CD14-positive monocyte (primary cell): ENCODE results near the gene RIMBP2. TPM values are rescaled to one million over a fixed set of nuclear protein-coding genes. Genes with fewer than 3 reads are reported as not detected.

ENCODE experiments used
- DNase-seq, 3 donors: peaks; one replicate each; pipeline ENCODE4 v3.0.0-alpha.2; 2011 to 2022
- H2AFZ ChIP-seq: 2 replicates; pipeline ENCODE4 v1.6.0; 2012; ENCODE audit warnings: mild to moderate bottlenecking, low read depth, low read length, inconsistent platforms; ENCODE audit not compliant: insufficient read depth, poor library complexity, severe bottlenecking
- H3K27ac ChIP-seq, 2 donors: 1 replicate in 1 of 2; 2 replicates in 1 of 2; pipeline ENCODE4 v1.5.1; 2012 to 2013; ENCODE audit warnings: low read length in 2 of 2, control low read depth in 1 of 2, inconsistent platforms in 1 of 2, low read depth in 1 of 2, mild to moderate bottlenecking in 1 of 2
- H3K27me3 ChIP-seq, 2 donors: one replicate each; pipeline versions ENCODE4 v1.6.0 to v1.6.1; 2011 to 2013; ENCODE audit warnings: low read length in 2 of 2; ENCODE audit not compliant: control insufficient read depth in 2 of 2, insufficient read depth in 2 of 2
- H3K36me3 ChIP-seq, 2 donors: replicated peaks in 1 of 2; 1 replicate in 1 of 2; 2 replicates in 1 of 2; pipeline versions ENCODE4 v1.5.1 to v1.6.1; 2012 to 2013; ENCODE audit warnings: low read length in 2 of 2, control low read depth in 1 of 2, inconsistent platforms in 1 of 2, mild to moderate bottlenecking in 1 of 2; ENCODE audit not compliant: insufficient read depth in 2 of 2, control insufficient read depth in 1 of 2
- H3K4me1 ChIP-seq, 2 donors: 1 replicate in 1 of 2; 2 replicates in 1 of 2; pipeline versions ENCODE4 v1.5.1 to v1.6.1; 2012 to 2013; ENCODE audit warnings: low read length in 2 of 2, control low read depth in 1 of 2, inconsistent platforms in 1 of 2, mild to moderate bottlenecking in 1 of 2, moderate library complexity in 1 of 2; ENCODE audit not compliant: insufficient read depth in 2 of 2, control insufficient read depth in 1 of 2
- H3K4me2 ChIP-seq: replicated peaks from 2 replicates; pipeline ENCODE3; 2012; ENCODE audit warnings: low read length, moderate library complexity, mild to moderate bottlenecking; ENCODE audit not compliant: poor library complexity, severe bottlenecking; ENCODE audit errors: extremely low read depth
- H3K4me3 ChIP-seq, 3 experiments: fragments of 200-600 bp in 1 of 3; sonication (generic) in 1 of 3; replicated peaks in 1 of 3; 1 replicate in 2 of 3; 2 replicates in 1 of 3; pipeline ENCODE4 v1.5.1; 2011 to 2013; ENCODE audit warnings: low read length in 3 of 3, mild to moderate bottlenecking in 3 of 3, control low read depth in 2 of 3, low read depth in 2 of 3, inconsistent platforms in 1 of 3, moderate library complexity in 1 of 3
- H3K79me2 ChIP-seq: 2 replicates; pipeline ENCODE4 v1.6.0; 2012; ENCODE audit warnings: mild to moderate bottlenecking, control low read depth, inconsistent platforms, low read length, moderate library complexity; ENCODE audit not compliant: insufficient read depth
- H3K9ac ChIP-seq: 2 replicates; pipeline ENCODE4 v1.6.0; 2017; ENCODE audit warnings: low read length, mild to moderate bottlenecking; ENCODE audit not compliant: insufficient read depth, poor library complexity, severe bottlenecking
- H3K9me3 ChIP-seq, 2 donors: replicated peaks in 1 of 2; 1 replicate in 1 of 2; 2 replicates in 1 of 2; pipeline versions ENCODE4 v1.5.1 to v1.6.1; 2012 to 2013; ENCODE audit warnings: low read length in 2 of 2, control low read depth in 1 of 2; ENCODE audit not compliant: control insufficient read depth in 1 of 2, insufficient read depth in 1 of 2
- H4K20me1 ChIP-seq: 2 replicates; pipeline ENCODE4 v1.6.0; 2012; ENCODE audit warnings: mild to moderate bottlenecking, low read length, control low read depth, moderate library complexity; ENCODE audit not compliant: insufficient read depth
- H3K27ac Mint-ChIP-seq, 7 donors: one replicate each; pipeline ENCODE4 v1.8.0; 2020; ENCODE audit warnings: mild to moderate bottlenecking in 7 of 7, mixed read lengths in 7 of 7, moderate library complexity in 6 of 7, inconsistent platforms in 2 of 7
- H3K27me3 Mint-ChIP-seq, 3 donors: one replicate each; pipeline ENCODE4 v1.8.0; 2021 to 2022; ENCODE audit warnings: low read depth in 3 of 3, mild to moderate bottlenecking in 3 of 3, mixed read lengths in 3 of 3, moderate library complexity in 3 of 3, inconsistent platforms in 1 of 3
- H3K36me3 Mint-ChIP-seq, 2 donors: one replicate each; pipeline ENCODE4 v1.8.0; 2020; ENCODE audit warnings: mixed read lengths in 2 of 2, inconsistent platforms in 1 of 2, mild to moderate bottlenecking in 1 of 2
- H3K4me1 Mint-ChIP-seq: one replicate; pipeline ENCODE4 v1.8.0; 2020; ENCODE audit warnings: mild to moderate bottlenecking, mixed read lengths
- H3K4me3 Mint-ChIP-seq, 2 donors: one replicate each; pipeline ENCODE4 v1.8.0; 2020; ENCODE audit warnings: mild to moderate bottlenecking in 2 of 2, mixed read lengths in 2 of 2, moderate library complexity in 1 of 2
- H3K9me3 Mint-ChIP-seq, 7 donors: one replicate each; pipeline ENCODE4 v1.8.0; 2020 to 2022; ENCODE audit warnings: mixed read lengths in 7 of 7, mild to moderate bottlenecking in 6 of 7, moderate library complexity in 6 of 7, inconsistent platforms in 2 of 7
- WGBS: methylation state at CpG from one replicate; pipeline ENCODE4 v1.1.5; 2013; ENCODE audit warnings: missing lambda C conversion rate; ENCODE audit not compliant: insufficient coverage; 5-methylcytosine and 5-hydroxymethylcytosine counted together
- intact Hi-C, 2 donors: fragments of 100-400 bp; cut with micrococcal nuclease; formaldehyde crosslinking; loops; one replicate each; pipeline versions ENCODE4 v1.15.0 to v1.15.1; 2023
- polyA plus RNA-seq, 3 donors: library from polyadenylated mRNA; depleted of rRNA in 1 of 3; unstranded in 2 of 3; stranded (reverse) in 1 of 3; fragments of 300-500 nt in 2 of 3; fragments of >200 nt in 1 of 3; fragmentation: Illumina TruSeq in 2 of 3; gene quantifications; 1 replicate in 2 of 3; 2 replicates in 1 of 3; pipeline ENCODE4 v1.2.3, GENCODE V29; 2012 to 2021
- TF ChIP-seq, protein P1 (sequence below): fragments of 200-600 bp; IDR thresholded peaks from one replicate; pipeline ENCODE4 v1.8.0; 2022; ENCODE audit warnings: antibody characterized with exemption, mild to moderate bottlenecking

RIMBP2 gene
- polyA plus RNA-seq, 3 donors, result not detected

GRCh38 chr12:130608831-130609230 is 107.3 kb downstream of the RIMBP2 start:
- Histone ChIP-seq H2AFZ (no peak overlapping the region), H3K4me1 (no peaks in the 10 kb centered on the region), H3K9ac (no peak overlapping the region), H3K27ac (no peak overlapping the region), H3K27me3 (no peaks in the 10 kb centered on the region), H3K4me2 (no peak overlapping the region), H3K4me3 (no peak overlapping the region), H3K79me2 (no peaks in the 10 kb centered on the region), H3K36me3 (no peaks in the 10 kb centered on the region), H4K20me1 (no peaks in the 10 kb centered on the region), H3K9me3 (no peaks in the 10 kb centered on the region)
- no peak for DNase-seq
- H3K36me3 Mint-ChIP-seq, result no peaks in the 10 kb centered on the region
- TF ChIP-seq, protein P1, sequence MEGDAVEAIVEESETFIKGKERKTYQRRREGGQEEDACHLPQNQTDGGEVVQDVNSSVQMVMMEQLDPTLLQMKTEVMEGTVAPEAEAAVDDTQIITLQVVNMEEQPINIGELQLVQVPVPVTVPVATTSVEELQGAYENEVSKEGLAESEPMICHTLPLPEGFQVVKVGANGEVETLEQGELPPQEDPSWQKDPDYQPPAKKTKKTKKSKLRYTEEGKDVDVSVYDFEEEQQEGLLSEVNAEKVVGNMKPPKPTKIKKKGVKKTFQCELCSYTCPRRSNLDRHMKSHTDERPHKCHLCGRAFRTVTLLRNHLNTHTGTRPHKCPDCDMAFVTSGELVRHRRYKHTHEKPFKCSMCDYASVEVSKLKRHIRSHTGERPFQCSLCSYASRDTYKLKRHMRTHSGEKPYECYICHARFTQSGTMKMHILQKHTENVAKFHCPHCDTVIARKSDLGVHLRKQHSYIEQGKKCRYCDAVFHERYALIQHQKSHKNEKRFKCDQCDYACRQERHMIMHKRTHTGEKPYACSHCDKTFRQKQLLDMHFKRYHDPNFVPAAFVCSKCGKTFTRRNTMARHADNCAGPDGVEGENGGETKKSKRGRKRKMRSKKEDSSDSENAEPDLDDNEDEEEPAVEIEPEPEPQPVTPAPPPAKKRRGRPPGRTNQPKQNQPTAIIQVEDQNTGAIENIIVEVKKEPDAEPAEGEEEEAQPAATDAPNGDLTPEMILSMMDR, result no peak
- 88% methylated on average over 6 of the region's 7 CpGs for WGBS
- no peaks in the 10 kb centered on the region for H3K4me1 Mint-ChIP-seq
- peaks cover 0 to 4% (median 4%) of the 10 kb centered on the region in 3 donors for H3K27me3 Mint-ChIP-seq
- peaks cover 0 to 9% (median 0%) of the 10 kb centered on the region in 7 donors for H3K9me3 Mint-ChIP-seq
- no peak overlapping the region for H3K4me3 Mint-ChIP-seq
- H3K27ac Mint-ChIP-seq, result no peak overlapping the region
- intact Hi-C loops, result no loop called here

GRCh38 chr12:130608132-130608531 is 108.0 kb downstream of the RIMBP2 start:
- Histone ChIP-seq H2AFZ (no peak overlapping the region), H3K27ac (no peak overlapping the region), H3K9me3 (no peaks in the 10 kb centered on the region), H4K20me1 (no peaks in the 10 kb centered on the region), H3K4me3 (no peak overlapping the region), H3K9ac (no peak overlapping the region), H3K79me2 (no peaks in the 10 kb centered on the region), H3K4me1 (no peaks in the 10 kb centered on the region), H3K27me3 (no peaks in the 10 kb centered on the region), H3K4me2 (no peak overlapping the region), H3K36me3 (no peaks in the 10 kb centered on the region)
- intact Hi-C loops, result no loop called here
- TF ChIP-seq, protein P1, result no peak
- 83% methylated on average over 2 of the region's 5 CpGs for WGBS
- Mint-ChIP-seq H3K9me3 (peaks cover 0 to 9% (median 0%) of the 10 kb centered on the region in 7 donors), H3K4me1 (no peaks in the 10 kb centered on the region), H3K27ac (no peak overlapping the region), H3K27me3 (peaks cover 0 to 4% (median 4%) of the 10 kb centered on the region in 3 donors), H3K36me3 (no peaks in the 10 kb centered on the region), H3K4me3 (no peak overlapping the region)
- DNase-seq, result no peak
